HPDE6-E6E7 (cell line): ENCODE results near the gene CEPT1.
A peak's percentile ranks its signal among the peaks of the same experiment; 100 is the strongest.

Source experiments
- DNase-seq: peaks from one replicate; pipeline ENCODE4 v3.0.0; 2011; ENCODE audit warnings: missing footprints; ENCODE audit errors: extremely low spot score

The CEPT1 gene

GRCh38 chr1:111227851-111228747 lies 88.1 kb downstream of the CEPT1 start:
- DNase-seq = peak; percentile 58

- no peak for DNase-seq
Observed at GRCh38 chr1:111228748-111229126, 88.7 kb downstream of the CEPT1 start.

- no peak for DNase-seq
Observed at GRCh38 chr1:111232134-111232533, 92.1 kb downstream of the CEPT1 start.

- peak; percentile 17 for DNase-seq
Observed at GRCh38 chr1:111234258-111234657, 94.2 kb downstream of the CEPT1 start.
